Stimulated activated CD4-positive, alpha-beta T cell treated with anti-CD3 and anti-CD28 coated beads, Interleukin-1b, Interleukin-23, amount 100 ng/mL, for 4 hours (primary cell): ENCODE data around the gene DSP.

Source experiments
- DNase-seq, 2 donors: peaks; one replicate each; pipeline ENCODE4 v3.0.0-alpha.2; 2020; ENCODE audit warnings: low read depth in 2 of 2

Gene DSP, protein sequence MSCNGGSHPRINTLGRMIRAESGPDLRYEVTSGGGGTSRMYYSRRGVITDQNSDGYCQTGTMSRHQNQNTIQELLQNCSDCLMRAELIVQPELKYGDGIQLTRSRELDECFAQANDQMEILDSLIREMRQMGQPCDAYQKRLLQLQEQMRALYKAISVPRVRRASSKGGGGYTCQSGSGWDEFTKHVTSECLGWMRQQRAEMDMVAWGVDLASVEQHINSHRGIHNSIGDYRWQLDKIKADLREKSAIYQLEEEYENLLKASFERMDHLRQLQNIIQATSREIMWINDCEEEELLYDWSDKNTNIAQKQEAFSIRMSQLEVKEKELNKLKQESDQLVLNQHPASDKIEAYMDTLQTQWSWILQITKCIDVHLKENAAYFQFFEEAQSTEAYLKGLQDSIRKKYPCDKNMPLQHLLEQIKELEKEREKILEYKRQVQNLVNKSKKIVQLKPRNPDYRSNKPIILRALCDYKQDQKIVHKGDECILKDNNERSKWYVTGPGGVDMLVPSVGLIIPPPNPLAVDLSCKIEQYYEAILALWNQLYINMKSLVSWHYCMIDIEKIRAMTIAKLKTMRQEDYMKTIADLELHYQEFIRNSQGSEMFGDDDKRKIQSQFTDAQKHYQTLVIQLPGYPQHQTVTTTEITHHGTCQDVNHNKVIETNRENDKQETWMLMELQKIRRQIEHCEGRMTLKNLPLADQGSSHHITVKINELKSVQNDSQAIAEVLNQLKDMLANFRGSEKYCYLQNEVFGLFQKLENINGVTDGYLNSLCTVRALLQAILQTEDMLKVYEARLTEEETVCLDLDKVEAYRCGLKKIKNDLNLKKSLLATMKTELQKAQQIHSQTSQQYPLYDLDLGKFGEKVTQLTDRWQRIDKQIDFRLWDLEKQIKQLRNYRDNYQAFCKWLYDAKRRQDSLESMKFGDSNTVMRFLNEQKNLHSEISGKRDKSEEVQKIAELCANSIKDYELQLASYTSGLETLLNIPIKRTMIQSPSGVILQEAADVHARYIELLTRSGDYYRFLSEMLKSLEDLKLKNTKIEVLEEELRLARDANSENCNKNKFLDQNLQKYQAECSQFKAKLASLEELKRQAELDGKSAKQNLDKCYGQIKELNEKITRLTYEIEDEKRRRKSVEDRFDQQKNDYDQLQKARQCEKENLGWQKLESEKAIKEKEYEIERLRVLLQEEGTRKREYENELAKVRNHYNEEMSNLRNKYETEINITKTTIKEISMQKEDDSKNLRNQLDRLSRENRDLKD (N-terminal part only)

DNA sequence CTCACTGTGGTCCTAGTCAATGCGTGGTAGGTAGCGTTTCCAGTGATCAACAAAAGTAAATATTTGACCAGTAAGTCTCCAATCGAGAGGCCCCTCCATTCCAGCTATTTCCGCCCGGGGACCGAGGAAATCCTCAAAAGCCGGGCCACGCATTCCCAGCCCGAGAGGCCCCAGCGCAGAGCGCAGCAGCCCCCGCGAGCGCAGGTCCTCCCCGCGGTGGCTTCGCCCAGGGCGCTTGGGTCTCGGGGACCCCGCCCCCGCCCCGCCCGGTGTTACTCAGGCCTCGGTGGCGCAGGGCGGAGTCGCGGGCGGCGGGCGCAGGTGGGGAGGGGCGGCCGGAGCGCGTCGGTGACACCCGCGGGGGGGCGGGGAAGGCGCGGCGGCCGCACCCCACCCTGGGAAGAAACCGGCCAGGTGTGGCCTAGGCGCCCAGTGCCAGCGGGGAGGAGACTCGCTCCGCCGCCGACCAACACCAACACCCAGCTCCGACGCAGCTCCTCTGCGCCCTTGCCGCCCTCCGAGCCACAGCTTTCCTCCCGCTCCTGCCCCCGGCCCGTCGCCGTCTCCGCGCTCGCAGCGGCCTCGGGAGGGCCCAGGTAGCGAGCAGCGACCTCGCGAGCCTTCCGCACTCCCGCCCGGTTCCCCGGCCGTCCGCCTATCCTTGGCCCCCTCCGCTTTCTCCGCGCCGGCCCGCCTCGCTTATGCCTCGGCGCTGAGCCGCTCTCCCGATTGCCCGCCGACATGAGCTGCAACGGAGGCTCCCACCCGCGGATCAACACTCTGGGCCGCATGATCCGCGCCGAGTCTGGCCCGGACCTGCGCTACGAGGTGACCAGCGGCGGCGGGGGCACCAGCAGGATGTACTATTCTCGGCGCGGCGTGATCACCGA, at the start of gene DSP:
Gene DSP (plus strand): TSS at position 497 of the 890 bp plus-strand sequence. CDS start 245 bp downstream, at position 742.
- peak in 1 of 2 donors; percentile 29 for DNase-seq

DNA sequence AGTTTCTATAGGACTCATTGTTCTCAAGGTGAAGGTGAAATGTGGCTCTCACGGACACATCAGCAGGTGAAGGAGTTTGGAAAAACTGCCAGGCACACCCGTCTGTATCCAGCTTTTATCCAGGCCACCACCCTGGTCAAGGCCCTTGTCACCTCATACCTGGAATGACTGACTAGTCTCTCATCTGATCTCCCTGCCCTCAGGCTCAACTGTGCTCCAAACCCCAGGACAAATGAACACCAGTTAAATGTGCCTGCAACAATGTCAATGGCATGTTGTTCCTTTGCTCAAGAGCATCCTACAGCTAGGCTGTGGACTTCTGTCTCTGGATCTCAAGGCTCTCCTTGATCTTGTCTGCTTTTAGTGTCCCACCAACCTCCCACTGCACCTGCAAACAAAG, 47.6 kb upstream of the DSP start:
- DNase-seq = no peak

DNA sequence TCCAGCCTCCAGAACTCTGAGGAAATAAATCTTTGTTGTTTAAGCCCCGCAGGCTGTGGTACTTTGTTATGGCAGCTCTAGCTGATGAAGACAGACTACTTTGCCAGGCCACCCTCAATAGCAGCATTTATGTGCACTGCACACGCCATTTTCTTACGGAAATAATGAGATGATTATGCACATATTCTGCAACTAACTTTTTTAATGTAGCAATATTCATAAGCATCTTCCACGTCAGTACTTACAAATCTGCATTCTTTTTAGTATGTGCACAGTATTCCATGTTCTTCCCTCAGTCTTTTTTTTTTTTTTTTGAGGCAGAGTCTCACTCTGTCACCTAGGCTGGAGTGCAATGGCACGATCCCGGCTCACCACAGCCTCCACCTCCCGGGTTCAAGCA, 46.8 kb upstream of the DSP start:
- no peak for DNase-seq

DNA sequence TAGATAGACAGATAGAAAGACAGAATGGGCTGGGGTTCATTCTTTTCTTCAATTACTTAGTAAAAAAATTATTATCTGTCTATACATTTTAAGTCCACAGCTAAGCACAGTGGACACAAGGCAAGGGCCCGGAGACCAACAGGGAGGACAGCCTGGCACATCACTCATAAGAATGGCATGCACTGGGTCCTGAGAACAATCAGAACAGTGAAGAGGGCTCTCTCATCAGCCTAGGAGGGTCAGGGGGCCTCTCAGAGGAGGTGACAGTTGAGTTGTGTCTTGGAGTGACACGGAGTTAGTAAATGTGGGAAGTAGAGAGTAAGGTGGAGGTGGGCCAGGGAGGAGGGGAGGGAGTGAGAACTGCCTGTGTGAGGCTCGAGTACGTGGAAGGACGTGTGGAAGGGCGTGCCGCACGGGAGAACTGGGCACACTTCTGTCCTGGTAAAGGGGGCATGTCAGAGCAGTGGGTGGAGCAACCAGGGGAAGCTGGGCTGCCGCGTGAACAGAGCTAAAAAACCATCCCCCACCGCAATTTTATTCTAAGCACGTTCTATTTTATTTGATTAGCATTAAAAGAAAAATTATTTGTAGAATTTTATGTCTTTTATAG, 45.1 kb upstream of the DSP start:
- DNase-seq = no peak

DNA sequence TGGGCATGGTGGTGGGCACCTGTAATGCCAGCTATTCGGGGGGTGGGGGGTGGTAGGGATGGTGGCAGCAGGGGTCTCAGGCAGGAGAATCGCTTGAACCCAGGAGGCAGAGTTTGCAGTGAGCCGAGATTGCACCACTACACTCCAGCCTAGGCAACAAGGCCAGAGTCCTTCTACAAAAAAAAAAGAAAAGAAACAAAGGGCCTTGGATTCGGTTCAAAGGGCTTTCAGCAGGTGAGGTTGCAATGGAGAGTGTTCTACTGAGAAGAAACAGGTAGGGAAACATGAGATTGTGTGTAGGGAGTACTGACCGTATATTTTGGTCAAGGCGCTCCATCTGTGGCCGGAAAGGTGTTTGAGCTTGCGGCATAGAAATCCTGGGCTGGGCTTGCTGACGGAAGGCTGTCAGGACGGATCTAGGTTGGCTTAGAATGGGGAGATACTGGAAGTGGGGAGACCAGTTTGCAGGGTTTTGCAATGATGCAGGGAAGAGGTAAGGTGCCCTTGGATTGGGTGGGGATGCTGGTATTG, 40.7 kb upstream of the DSP start:
- DNase-seq = no peak

DNA sequence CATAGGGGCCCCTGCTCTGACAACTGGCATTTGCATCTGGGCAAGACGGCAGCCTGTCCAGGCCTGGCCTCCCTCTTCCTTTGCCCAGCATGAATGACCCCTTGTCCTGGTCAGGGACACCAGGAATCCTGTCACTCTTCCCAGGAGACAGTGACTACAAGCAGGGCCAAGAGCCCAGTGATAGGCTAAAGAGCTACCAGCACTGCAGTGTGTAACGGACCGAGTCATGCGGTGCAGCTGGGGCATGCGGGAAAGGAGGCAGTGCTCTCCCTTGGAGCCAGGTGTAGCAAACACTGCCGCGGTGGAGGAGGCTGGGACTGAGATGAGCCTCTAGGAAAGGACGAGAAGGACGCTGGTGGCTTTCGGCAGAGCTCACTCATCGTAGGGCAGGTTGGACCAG, 38.7 kb upstream of the DSP start:
- DNase-seq = no peak

DNA sequence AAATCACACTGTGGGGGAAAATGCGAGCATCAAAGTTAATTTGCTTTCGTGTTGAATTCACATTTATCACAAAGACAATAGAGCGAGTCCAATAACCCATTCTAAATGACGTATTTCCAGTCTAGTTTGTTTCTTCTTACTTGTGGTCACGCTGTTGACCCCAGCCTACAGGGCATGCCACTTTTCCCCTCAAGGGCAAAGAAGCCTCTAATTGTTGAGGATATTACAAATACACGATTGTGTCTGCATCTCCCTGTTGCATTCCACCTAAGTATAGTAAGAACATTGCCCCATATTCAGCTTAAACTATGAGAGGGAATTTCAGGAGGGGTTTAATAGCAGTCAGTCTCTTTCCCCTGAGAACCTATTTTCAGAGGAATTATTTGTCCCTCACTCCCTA, 37.4 kb upstream of the DSP start:
- no peak for DNase-seq

DNA sequence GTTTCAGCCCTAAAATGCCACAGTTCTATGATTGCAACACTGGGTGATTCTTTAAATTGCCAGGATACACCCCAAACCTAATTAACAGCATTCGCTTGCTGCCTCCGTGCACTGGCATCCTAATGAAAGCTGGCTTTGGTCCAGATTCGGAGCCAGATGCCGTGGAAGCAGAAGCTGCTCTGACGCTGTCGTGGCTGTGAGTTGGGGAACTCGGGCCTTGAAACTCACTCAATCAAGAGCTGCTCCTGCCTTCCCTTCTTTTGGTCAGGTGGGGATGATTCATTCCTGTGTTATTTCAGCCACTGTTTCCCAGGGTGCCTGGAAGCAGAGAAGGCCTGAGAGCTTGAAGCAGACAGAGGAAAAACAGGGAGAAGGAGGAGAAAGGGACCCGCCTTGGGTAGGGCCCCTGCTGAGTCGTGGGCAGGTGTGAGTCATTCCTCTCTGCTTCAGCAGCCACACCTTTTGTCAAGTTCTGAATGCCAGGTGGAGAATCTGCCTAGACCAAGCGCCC, 36.2 kb upstream of the DSP start:
- no peak for DNase-seq

DNA sequence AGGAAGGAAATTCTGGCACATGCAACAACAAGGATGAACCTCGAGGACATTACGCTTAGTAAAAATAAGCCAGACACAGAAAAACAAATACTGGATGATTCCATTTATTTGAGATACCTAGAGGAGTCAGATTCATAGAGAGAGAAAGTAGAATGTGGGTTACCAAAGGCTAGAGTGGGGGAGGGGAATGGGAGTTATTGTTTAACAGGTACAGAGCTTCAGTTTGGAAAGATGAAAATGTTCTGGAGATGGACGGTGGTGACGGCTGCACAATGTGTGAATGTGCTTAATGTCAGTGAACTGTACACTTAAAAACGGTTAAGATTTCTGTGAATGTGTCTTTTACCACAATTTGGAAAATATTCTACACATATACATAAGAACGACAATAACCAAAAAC, 33.9 kb upstream of the DSP start:
- DNase-seq = no peak

DNA sequence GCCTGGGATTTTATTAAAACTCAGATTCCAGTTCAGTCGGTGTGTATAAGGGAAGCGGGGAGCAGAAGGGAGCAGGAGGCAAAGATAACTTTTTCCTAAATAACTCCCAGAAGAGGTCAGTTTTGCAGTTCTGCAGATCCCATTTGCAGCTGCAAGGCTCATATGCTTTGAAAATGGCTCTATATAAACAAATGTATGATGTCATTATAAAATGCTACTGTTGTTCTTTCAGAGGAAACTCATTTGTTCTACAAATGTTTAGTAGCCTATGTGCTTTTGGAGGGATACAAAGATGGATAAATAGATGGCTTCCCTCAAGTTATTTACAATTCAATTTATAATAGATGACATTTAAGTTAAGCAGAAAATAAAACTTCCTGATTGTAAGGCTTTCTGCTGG, 29.2 kb upstream of the DSP start:
- DNase-seq = no peak

DNA sequence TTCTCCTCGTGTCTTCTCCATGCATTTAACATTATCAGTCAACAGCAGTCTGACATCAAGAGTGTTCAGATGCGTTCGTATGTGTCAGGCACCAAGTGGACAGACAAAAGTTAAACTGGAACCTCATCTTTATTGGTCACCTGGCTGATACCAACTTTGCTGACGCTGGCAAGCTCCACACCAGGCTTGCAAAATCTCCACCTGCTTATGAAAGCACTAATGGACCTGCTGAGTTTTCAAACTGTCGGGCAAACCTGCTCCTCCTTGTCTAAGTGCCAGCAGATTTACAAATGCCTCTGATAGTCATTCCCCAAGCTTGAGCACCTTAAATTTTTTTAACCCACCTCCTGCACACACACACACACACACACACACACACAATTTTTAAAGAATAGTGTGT, 27.9 kb upstream of the DSP start:
- DNase-seq = no peak

DNA sequence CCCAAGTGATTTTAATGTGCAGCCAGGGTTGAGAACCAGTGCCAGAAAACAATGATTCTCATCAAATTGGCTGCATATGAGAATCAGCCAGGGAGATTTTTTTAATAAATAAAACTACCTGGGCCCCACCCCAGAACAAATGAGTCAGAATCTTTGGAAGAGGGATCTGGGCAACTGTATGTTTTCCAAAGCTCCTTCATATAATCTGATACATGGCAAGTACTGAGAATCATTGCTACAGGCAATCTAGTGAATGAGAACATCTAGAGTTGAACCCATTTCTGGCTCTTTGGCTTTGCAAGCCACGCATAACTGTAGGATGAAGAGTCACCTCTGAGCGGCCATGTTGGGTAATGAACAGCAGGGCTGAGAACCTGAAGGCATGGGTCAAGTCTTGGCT, 26.1 kb upstream of the DSP start:
- DNase-seq = no peak

DNA sequence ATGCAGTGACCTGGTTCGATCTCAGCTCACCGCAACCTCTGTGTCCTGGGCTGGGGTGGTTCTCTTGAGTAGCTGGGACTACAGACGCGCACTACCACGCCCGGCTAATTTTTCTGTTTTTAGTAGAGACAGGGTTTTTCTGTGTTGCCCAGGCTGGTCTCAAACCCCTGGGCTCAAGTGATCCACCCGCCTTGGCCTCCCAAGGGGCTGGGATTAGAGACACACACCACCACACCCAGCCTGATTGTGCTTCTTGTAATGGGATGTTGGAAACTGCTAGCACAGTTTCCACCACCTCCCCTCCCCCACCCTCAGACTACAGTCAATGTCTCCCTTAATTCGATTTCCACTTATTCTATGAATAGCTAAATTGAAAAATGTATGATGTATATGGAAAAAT, 22.6 kb upstream of the DSP start:
- DNase-seq = no peak

DNA sequence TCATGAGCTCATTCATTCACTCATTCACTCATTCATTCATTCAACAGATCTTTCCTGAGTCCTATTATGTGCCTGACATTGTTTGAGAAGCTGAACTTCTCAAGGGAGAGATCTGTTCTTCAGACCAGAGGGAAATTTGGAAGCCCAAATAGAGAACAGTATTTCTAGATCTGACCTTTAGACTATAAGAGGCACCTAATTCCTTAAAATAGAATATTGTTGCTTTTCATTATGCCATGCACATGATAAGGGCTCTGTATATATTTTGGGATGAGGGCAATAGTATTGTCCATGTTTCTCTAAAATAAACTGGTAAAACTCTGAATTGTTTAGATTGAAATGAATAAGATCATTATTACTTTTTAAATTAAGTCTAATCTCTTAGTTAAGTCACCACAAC, 18.6 kb upstream of the DSP start:
- DNase-seq = no peak

DNA sequence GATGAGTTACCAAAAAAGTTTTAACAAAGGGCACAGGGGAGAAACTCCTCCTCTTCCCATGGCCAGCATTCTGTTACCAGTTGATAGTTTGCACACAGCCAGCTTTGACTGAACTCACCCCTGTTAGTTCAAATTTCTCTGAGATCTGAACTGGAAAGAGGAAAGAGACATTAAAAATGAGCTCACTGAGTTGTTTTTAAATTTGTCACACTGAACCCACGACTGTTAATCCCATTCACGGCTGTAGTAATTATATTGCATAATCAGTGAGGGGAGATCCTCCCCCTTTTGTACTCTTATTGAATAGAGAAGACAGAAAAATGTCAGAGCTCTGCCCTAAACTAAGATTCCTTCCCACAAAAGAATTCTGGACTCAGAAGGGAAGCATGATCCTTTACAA, 17.5 kb upstream of the DSP start:
- DNase-seq = no peak

DNA sequence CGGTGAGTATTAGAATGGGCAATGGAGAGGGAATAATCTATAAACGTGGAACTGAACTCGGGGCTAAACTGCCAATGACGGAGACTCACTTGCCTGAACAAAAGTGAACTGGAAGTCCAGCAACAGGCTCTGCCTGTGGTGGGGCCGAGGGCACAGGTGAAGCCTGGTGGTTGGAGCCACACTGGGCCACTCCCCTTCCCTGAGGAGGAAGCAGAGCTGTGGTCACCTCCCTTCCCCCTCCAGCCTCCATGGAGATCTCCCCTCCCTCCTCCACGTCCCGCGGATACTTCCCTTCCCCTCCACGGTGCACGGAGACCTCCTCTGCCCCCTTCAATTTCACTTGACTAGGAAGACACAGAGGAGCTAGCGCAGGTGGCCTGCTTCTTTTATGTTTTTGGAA, 14.7 kb upstream of the DSP start:
- no peak for DNase-seq

DNA sequence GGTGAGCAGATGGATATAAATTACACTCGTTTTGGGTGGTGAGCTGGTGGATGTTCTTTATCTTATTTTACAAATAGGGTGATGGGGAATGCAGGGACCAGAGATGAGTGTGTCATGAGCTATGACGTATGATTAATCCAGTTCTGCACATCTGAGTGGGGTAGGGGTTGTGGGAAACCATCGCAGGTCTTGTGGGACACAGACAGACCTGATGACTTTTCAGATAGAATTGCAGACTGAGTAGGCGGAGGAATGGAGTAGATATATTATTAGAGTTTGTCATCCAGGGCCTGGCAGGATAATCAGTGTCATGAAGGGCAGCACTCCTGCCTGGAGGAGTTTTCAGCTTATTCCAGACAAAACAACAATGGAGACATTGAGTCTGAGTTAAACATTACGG, 12.9 kb upstream of the DSP start:
- no peak for DNase-seq

DNA sequence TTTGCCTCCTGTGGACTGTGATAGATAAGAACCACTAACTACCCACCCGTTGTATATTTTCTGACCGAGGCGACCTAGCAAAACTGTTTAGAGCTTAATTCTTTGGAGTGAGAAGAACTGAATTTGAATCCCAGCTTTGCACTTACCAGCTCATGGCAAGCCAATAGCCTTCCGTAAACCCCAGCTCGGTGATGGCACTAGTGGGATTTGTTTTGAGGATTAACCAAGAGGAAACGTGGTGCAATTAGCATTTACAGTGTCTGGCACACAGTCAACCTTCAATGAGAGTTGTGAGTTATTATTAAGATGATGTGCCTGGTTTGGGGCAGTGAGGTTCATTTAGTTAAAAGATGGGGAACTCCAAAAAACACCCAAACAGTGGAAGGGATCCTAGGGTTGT, 12.3 kb upstream of the DSP start:
- DNase-seq = no peak

DNA sequence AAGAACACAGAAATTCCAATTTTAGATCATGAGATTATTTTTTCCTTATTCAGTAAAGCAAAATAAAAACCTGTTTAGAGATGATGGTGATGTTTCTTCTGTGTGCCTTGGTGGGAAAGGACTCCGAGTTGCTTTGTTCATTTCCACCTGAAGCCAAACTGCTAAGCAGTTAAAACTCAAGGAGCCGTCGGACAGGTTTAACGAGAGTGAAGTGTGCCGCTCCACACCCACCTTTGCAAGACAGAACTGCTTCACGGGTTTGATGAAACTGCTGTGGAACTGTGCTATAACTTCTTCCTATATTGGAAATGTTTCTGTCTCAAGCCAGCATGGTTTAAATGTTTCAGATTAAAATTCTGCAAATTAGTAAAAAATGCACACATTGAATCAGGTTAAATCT, 9.2 kb upstream of the DSP start:
- no peak for DNase-seq

DNA sequence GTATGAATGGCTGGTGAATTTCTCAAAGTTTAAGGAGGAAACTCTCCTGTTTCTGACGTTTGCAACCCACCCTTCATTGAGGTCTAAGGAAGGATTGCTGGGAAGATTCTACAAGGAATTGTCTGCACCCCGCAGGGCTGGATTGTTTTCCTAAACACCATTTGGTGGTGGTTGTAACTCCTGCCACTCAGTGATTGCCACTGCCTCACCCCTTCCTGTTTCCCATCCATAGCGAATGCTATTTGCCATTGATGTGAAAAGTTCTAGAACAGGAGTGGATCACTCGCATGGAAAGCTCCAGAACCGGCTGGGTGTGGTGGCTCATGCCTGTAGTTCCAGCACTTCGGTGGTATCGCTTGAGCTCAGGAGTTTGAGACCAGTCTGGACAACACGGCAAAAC, 8.7 kb upstream of the DSP start:
- no peak for DNase-seq
